ENCODE measurements around the gene CDC42BPG. TPM values are rescaled to one million over a fixed set of nuclear protein-coding genes. Genes with fewer than 3 reads are reported as not detected.

CDC42BPG gene
- total and polyA plus RNA-seq, 9 of the 15 experiments (the other 6 are each of a cell fraction or from before 2014, with no cell fraction given): 0.04 to 8.8 (median 2.1) TPM

DNA sequence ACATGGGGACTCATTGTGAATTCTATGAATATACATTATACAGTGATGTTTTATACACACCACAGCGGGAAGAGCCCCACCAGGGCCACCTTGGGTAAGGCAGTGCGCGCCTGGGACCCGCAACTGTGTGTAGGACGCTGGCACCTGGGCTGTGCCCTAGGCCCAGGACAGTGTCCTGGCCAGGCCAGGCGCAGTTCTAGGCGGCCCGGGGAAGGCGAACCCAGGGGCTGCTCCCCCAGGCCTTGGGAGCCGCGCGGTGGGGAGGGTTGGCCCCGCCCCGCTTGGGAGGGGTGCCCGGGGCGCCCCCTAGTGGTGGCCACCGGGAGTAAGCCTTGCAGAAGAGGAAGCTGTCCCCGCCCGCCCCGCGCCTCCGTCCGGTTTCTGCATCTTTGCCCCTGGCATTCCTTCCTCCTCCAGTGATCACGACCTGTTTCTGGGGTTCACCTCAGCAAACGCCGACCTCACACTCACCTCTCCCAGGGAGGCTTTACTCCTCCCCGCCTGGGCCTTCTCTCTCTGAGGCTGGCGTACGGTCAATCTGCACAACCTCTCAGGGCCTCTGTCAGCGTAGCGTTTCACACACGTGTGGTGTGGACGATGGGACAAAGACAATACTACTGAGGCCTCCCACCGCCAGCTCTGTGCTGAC is 43.4 kb upstream of the CDC42BPG start (continued):
- TF ChIP-seq, protein P1, sequence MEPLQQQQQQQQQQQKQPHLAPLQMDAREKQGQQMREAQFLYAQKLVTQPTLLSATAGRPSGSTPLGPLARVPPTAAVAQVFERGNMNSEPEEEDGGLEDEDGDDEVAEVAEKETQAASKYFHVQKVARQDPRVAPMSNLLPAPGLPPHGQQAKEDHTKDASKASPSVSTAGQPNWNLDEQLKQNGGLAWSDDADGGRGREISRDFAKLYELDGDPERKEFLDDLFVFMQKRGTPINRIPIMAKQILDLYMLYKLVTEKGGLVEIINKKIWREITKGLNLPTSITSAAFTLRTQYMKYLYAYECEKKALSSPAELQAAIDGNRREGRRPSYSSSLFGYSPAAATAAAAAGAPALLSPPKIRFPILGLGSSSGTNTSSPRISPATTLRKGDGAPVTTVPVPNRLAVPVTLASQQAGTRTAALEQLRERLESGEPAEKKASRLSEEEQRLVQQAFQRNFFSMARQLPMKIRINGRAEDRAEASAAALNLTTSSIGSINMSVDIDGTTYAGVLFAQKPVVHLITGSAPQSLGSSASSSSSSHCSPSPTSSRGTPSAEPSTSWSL (CRISPR knock-in tag; IDR thresholded peaks at IDR 0.05; ENCODE audit: borderline replicate concordance): 0 out of 2 replicates have a peak, but pooled peaks have one; percentile 23
- TF ChIP-seq ZNF212 (CRISPR knock-in tag; IDR thresholded peaks at IDR 0.05) (no peak), PHF20 (IDR thresholded peaks at IDR 0.05; ENCODE audit: partially characterized antibody) (no peak), NELFE (IDR thresholded peaks at IDR 0.05; ENCODE audit: insufficient read depth, insufficient read length) (no peak), RHOXF2B (CRISPR knock-in tag; conservative IDR thresholded peaks at IDR 0.05) (0 out of 2 replicates have a peak, but pooled peaks have one; percentile 44), GABPB2 (CRISPR knock-in tag; conservative IDR thresholded peaks at IDR 0.05) (no peak), FIP1L1 (IDR thresholded peaks at IDR 0.05; ENCODE audit: low read depth, low read length, poor library complexity, severe bottlenecking) (peak; percentile 84), CREM (IDR thresholded peaks at IDR 0.05; ENCODE audit: low read depth) (0 out of 2 replicates have a peak, but pooled peaks have one; percentile 25), ZNF184 (CRISPR knock-in tag; IDR thresholded peaks at IDR 0.05) (no peak), ZFP1 (CRISPR knock-in tag; IDR thresholded peaks at IDR 0.05) (no peak), ZNF398 (CRISPR knock-in tag; IDR thresholded peaks at IDR 0.05) (no peak), ZNF146 (CRISPR knock-in tag; IDR thresholded peaks at IDR 0.05; ENCODE audit: unreplicated experiment) (no peak), PTTG1 (tag; IDR thresholded peaks at IDR 0.05; ENCODE audit: low read depth) (no peak), ZNF12 (CRISPR knock-in tag; IDR thresholded peaks at IDR 0.05) (peak; percentile 37; the same call in 1 of the 2 replicates), PHB2 (IDR thresholded peaks at IDR 0.05; ENCODE audit: low read depth) (no peak), NEUROD1 (IDR thresholded peaks at IDR 0.05; ENCODE audit: borderline replicate concordance, low read depth, low read length, partially characterized antibody) (no peak)
- TF ChIP-seq, protein P2, sequence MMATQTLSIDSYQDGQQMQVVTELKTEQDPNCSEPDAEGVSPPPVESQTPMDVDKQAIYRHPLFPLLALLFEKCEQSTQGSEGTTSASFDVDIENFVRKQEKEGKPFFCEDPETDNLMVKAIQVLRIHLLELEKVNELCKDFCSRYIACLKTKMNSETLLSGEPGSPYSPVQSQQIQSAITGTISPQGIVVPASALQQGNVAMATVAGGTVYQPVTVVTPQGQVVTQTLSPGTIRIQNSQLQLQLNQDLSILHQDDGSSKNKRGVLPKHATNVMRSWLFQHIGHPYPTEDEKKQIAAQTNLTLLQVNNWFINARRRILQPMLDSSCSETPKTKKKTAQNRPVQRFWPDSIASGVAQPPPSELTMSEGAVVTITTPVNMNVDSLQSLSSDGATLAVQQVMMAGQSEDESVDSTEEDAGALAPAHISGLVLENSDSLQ (IDR thresholded peaks at IDR 0.05): no peak; the same call in 1 of the 2 replicates
- TF ChIP-seq, protein P3, sequence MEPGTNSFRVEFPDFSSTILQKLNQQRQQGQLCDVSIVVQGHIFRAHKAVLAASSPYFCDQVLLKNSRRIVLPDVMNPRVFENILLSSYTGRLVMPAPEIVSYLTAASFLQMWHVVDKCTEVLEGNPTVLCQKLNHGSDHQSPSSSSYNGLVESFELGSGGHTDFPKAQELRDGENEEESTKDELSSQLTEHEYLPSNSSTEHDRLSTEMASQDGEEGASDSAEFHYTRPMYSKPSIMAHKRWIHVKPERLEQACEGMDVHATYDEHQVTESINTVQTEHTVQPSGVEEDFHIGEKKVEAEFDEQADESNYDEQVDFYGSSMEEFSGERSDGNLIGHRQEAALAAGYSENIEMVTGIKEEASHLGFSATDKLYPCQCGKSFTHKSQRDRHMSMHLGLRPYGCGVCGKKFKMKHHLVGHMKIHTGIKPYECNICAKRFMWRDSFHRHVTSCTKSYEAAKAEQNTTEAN (CRISPR knock-in tag; IDR thresholded peaks at IDR 0.05): no peak
- TF ChIP-seq, protein P4, sequence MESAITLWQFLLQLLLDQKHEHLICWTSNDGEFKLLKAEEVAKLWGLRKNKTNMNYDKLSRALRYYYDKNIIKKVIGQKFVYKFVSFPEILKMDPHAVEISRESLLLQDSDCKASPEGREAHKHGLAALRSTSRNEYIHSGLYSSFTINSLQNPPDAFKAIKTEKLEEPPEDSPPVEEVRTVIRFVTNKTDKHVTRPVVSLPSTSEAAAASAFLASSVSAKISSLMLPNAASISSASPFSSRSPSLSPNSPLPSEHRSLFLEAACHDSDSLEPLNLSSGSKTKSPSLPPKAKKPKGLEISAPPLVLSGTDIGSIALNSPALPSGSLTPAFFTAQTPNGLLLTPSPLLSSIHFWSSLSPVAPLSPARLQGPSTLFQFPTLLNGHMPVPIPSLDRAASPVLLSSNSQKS (CRISPR knock-in tag; IDR thresholded peaks at IDR 0.05): no peak
- TF ChIP-seq, protein P5, sequence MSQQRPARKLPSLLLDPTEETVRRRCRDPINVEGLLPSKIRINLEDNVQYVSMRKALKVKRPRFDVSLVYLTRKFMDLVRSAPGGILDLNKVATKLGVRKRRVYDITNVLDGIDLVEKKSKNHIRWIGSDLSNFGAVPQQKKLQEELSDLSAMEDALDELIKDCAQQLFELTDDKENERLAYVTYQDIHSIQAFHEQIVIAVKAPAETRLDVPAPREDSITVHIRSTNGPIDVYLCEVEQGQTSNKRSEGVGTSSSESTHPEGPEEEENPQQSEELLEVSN (IDR thresholded peaks at IDR 0.05; ENCODE audit: borderline replicate concordance in 1 of 2, extremely low read depth in 1 of 2, insufficient read depth in 1 of 2, insufficient read length in 1 of 2, low read depth in 1 of 2, low read length in 1 of 2, poor library complexity in 1 of 2, severe bottlenecking in 1 of 2): peak; percentile 23 to 33

Measured in K562 (cell line).